Stimulated activated naive CD4-positive, alpha-beta T cell treated with Interleukin-2 at 50 U/mL for 16 hours (primary cell): ENCODE results near the gene HNF1B.
"Not testable (repeated sequence)": the region's sequence is repeated elsewhere in the genome, so short reads cannot be mapped to it uniquely, and the experiment has no call there.

Experiments
- DNase-seq: peaks from one replicate; lab custom pipeline; 2025; lab: John Stamatoyannopoulos, UW

Gene HNF1B

GRCh38 chr17:37702598-37702997 is 42.3 kb downstream of the HNF1B start:
- DNase-seq, result no peak

GRCh38 chr17:37701496-37701898 is 43.4 kb downstream of the HNF1B start:
- DNase-seq, result no peak

GRCh38 chr17:37700881-37701280 is 44.0 kb downstream of the HNF1B start:
- DNase-seq, result no peak

GRCh38 chr17:37699285-37699973 is 45.4 kb downstream of the HNF1B start:
- DNase-seq, result no peak

GRCh38 chr17:37698911-37699255 is 46.0 kb downstream of the HNF1B start:
- no peak for DNase-seq

- DNase-seq, result no peak
Observed at GRCh38 chr17:37698132-37698910, 46.5 kb downstream of the HNF1B start.

GRCh38 chr17:37697381-37697780 is 47.5 kb downstream of the HNF1B start:
- DNase-seq, result no peak

GRCh38 chr17:37696366-37696765 is 48.5 kb downstream of the HNF1B start:
- DNase-seq, result no peak

- DNase-seq, result no peak
Observed at GRCh38 chr17:37695726-37696125, 49.1 kb downstream of the HNF1B start.

GRCh38 chr17:37694734-37695133 is 50.1 kb downstream of the HNF1B start:
- DNase-seq, result no peak

- no peak for DNase-seq
Observed at GRCh38 chr17:37693328-37693727, 51.5 kb downstream of the HNF1B start.

GRCh38 chr17:37691807-37692206 is 53.1 kb downstream of the HNF1B start:
- DNase-seq, result no peak

GRCh38 chr17:37689317-37689716 is 55.5 kb downstream of the HNF1B start:
- DNase-seq, result no peak

- no peak for DNase-seq
Observed at GRCh38 chr17:37683454-37683984, 61.3 kb downstream of the HNF1B start.

- no peak for DNase-seq
Observed at GRCh38 chr17:37682007-37682406, 62.9 kb downstream of the HNF1B start.

- not testable (repeated sequence) for DNase-seq
Observed at GRCh38 chr17:37679995-37680394, 64.9 kb downstream of the HNF1B start.

GRCh38 chr17:37678036-37678435 is 66.8 kb downstream of the HNF1B start:
- no peak for DNase-seq

- DNase-seq, result no peak
Observed at GRCh38 chr17:37677021-37677420, 67.8 kb downstream of the HNF1B start.

GRCh38 chr17:37676115-37676925 is 68.5 kb downstream of the HNF1B start:
- DNase-seq, result no peak

- DNase-seq, result no peak
Observed at GRCh38 chr17:37674511-37674910, 70.3 kb downstream of the HNF1B start.

- no peak for DNase-seq
Observed at GRCh38 chr17:37673386-37673785, 71.5 kb downstream of the HNF1B start.

- no peak for DNase-seq
Observed at GRCh38 chr17:37672548-37673078, 72.2 kb downstream of the HNF1B start.
